Kidney glomerular epithelial cell (primary cell): ENCODE data around the gene KHDRBS2.
"Not testable (repeated sequence)": the region's sequence is repeated elsewhere in the genome, so short reads cannot be mapped to it uniquely, and the experiment has no call there.

ENCODE experiments used
- DNase-seq: peaks from one replicate; lab custom pipeline; 2025; lab: John Stamatoyannopoulos, UW

Gene KHDRBS2

GRCh38 chr6:61868507-61869080 is 417.4 kb downstream of the KHDRBS2 start:
- no peak for DNase-seq

- no peak for DNase-seq
These were observed 418.4 kb downstream of the KHDRBS2 start for GRCh38 chr6:61867635-61868034.

GRCh38 chr6:61857541-61857940 is 428.5 kb downstream of the KHDRBS2 start:
- DNase-seq = no peak

- DNase-seq = peak; percentile 43
These were observed 444.1 kb downstream of the KHDRBS2 start for GRCh38 chr6:61841958-61842357.

GRCh38 chr6:61835237-61835636 is 450.8 kb downstream of the KHDRBS2 start:
- no peak for DNase-seq

GRCh38 chr6:61833176-61833755 is 452.8 kb downstream of the KHDRBS2 start:
- no peak for DNase-seq

GRCh38 chr6:61817716-61818115 is 468.3 kb downstream of the KHDRBS2 start:
- DNase-seq = no peak

- no peak for DNase-seq
These were observed 476.0 kb downstream of the KHDRBS2 start for GRCh38 chr6:61810047-61810446.

- DNase-seq = peak; percentile 50
These were observed 476.9 kb downstream of the KHDRBS2 start for GRCh38 chr6:61809004-61809595.

GRCh38 chr6:61787998-61788397 is 498.0 kb downstream of the KHDRBS2 start:
- DNase-seq = no peak

- not testable (repeated sequence) for DNase-seq
These were observed 516.6 kb downstream of the KHDRBS2 start for GRCh38 chr6:61769446-61769845.

GRCh38 chr6:61755739-61756138 is 530.3 kb downstream of the KHDRBS2 start:
- no peak for DNase-seq

- no peak for DNase-seq
These were observed 534.0 kb downstream of the KHDRBS2 start for GRCh38 chr6:61751986-61752385.

- DNase-seq = no peak
These were observed 540.0 kb downstream of the KHDRBS2 start for GRCh38 chr6:61745994-61746393.

- DNase-seq = no peak
These were observed 574.2 kb downstream of the KHDRBS2 start for GRCh38 chr6:61711849-61712248.

GRCh38 chr6:61688165-61688564 is 597.9 kb downstream of the KHDRBS2 start:
- no peak for DNase-seq

GRCh38 chr6:61682562-61682961 is 603.5 kb downstream of the KHDRBS2 start:
- no peak for DNase-seq

- no peak for DNase-seq
These were observed 606.4 kb downstream of the KHDRBS2 start for GRCh38 chr6:61679625-61680024.

GRCh38 chr6:61675734-61676133 is 610.3 kb downstream of the KHDRBS2 start:
- no peak for DNase-seq

- DNase-seq = no peak
These were observed 636.2 kb downstream of the KHDRBS2 start for GRCh38 chr6:61649845-61650244.

- no peak for DNase-seq
These were observed 645.6 kb downstream of the KHDRBS2 start for GRCh38 chr6:61640463-61640862.
